GM19238 (cell line): ENCODE data around the gene PIEZO1.
A peak's percentile ranks its signal among the peaks of the same experiment; 100 is the strongest.

Source experiments
- DNase-seq: peaks from one replicate; pipeline ENCODE4 v3.0.0; 2011; ENCODE audit warnings: low spot score; ENCODE audit not compliant: insufficient read length

The PIEZO1 gene

DNA sequence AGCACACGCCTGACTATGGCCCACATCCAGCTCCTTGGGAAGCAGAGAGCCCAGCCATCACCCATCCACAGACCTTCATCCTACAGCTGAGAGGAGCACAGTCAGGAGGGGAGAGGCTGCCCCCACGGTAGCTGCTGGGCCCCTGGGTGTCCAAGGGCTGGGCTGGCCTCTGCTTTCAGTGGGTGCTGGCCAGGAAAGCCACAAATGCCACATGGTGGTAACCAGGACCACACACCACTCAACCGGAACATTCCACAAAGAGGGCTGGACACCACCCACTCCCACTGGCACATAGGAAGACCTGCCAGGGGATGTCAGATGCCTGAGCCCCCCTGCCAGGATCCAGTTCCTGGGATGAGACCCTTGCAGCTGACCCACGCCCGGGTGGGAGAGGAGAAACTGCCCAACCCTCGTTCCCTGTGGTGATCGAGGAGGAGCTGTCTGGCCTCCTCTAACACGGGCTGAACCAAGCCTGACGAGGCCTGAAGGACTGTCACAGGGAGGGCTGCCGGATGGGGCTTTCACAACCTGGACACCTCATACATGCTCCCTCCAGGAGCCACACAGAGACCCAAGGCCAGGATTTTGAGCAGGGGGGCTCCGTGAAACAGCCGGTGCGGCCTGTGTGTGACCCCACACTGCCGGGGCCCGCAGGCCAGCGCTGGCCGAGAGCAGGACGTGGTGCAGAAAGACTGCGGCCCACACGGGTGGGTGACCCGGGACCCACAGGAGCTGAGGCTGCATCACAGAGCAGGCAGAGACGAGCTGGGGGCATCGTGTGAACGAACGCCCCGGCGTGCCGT is 30.7 kb downstream of the PIEZO1 start:
- DNase-seq = no peak

DNA sequence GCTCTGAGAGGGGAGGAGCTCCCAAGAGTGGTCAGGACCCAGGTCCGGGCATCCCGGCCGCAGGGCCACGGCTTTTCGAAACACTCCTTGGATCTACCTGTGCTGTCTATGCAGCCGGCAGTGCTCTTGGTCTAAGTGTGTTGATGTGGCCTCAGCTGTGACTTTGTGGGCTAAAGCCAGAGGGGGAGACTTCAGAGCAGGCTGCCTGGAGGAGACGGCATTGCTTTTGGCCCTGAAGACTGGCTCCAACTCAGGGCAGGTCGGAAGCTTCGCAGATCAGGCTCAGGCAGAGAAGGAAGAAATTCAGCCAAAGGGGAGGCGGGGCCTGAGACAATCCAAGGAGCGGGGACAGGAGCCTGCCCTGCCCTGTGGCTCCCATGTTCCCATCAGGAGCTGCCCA is 31.4 kb downstream of the PIEZO1 start:
- no peak for DNase-seq

DNA sequence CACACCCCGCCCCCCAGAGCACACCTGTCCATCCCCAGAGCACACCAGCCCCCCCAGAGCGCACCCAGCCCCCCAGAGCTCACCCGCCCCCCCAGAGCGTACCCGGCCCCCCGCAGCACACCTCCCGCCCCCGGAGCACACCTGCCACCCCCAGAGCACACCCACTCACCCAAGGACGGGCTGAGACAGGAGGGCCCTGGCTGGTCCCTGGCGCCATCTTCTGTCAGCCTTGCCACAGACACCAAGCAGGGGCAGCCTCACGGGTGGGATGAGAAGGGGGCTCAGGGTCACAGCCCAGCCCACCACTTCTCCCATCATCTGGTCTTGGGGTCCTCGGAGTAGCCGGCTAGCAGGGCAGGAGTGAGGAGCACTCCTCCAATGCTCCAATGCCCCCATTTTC is 31.8 kb downstream of the PIEZO1 start:
- DNase-seq = no peak

DNA sequence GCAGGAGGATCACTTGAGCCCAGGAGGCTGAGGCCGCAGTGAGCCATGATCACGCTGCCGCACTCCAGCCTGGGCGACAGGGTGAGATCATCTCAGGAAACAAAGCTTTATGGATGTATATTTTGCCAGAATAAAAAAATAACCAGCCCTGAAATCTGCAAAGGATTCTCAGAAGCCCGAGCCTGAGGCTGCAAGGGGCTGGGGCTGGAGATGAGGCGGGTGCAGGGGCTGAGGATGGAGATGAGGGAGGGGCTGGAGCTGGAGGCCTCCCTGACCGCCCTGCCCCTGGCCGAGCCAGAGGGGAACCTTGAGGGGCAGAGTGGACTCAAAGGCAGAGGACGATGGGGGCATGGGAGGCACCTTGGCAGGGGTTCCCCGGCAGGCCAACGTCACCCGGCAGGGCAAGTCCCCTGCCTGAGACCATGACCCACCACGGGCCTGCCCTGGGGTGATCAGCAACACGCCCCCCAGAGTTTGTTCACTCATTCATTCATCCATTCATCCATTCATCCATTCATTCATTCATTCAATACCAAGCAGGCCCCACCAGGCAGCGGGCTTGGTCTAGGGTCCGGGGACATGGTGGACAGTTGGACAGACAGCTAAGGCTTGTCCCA is 32.5 kb downstream of the PIEZO1 start:
- DNase-seq = no peak

DNA sequence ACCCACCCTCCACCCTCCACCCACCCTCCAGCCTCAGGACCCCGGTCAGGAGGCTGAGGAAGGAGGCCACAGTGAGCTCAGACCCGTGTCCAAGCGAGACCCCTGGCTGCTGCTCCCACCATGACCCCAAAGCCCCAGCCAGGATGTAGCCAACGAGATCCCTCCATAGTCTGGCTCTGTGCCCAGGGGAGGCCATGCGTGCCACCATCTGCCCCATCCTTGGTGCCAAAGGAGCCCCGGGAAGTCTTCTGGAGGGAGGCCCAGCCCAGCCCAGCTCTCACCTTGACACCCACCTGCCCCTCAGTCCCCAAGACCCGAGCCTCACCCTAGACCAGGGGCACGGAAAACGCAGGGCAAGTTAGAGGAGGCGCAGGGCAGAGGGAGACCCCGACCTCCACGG is 34.2 kb downstream of the PIEZO1 start:
- no peak for DNase-seq

DNA sequence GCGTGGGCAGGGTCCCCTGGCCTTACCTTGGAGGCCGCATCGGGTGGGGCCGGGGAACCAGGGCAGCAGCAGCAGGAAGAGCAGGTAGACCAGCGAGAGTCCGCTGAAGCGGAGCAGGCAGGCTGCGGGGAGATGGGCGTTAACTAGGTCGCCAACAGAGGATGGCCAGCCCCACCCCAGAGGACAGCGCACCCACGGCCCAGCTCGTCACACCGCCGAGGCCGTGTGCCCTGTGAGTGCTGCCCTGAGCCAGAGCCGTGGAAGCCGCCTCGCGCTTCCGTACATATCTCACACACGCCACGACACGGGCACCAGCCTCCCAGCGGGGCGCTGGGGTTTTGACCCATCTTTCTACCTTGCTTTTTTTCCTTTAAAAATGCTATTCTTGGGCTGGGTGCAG is 35.7 kb downstream of the PIEZO1 start:
- DNase-seq = no peak

DNA sequence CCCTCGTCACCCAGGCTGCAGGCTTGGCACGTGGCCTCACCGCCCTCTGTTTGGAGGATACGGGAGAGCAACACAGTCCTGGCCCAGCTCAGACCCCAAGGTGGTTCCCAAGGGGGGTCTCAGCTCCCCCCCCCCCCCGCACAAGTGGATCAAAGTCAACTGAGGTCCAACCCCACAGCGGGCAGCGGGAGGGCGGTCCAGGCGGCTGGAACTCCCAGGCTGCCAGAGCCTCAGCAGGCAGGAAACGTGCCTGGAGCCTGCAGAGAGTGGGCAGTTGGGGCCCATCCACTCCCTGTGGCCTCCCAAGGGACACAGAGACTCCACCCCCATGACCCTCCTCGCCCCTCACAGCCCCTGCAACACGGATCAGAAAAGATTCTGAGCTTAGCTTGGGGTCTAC is 36.7 kb downstream of the PIEZO1 start:
- DNase-seq = no peak

DNA sequence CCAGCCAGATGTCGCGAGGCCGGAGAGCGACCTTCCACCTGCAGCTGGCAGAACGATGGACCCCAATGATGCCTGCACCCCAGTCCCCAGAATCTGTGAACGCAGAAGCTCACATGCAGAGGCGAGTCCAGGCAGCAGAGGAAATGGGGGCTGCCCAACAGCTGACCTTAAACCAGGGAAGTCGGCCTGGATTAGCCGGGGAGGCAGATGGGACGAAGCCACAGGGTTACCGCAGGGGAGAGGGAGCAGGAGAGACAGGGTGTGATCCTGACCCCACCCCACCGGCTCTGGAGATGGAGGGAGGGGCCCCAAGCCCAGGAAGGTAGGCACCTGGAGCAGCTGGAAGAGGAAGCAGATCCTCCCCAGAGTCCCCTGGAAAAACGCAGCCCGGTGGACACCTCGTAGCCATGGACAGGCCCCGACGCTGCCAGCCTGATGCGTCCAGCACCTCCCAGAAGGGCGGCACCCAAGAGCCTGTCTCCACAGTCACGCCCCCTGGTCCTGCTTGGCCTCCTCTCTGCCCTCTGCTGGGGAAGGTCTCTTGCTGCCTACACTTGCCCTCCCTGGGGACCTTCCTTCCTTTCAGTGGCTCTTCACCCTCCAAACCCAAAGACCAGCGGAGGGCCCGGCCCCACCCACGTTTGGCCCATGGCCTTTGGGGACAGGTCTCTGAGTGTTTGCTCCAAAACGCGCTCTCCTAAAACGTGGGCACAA is 37.3 kb downstream of the PIEZO1 start:
- peak; percentile 50 for DNase-seq

DNA sequence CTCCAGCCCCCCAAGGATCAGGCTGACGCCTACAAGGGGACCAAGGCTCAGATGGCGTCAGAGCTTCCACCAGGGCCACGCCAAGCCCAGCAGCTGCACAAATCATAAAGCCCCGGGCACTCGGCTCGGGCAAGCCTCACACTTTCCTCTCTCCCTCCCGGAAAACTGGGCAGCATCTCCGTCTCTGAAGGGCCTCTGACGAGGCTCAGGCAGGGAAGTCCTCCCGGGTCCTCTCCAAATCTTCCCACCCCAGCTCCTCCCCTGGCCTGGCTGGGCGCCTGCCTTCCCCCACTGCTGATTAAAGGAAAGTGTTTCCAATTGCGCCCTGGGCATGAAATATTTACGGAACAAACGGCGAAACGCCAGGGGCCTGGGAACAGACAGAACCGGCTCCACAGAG is 38.5 kb downstream of the PIEZO1 start:
- no peak for DNase-seq

DNA sequence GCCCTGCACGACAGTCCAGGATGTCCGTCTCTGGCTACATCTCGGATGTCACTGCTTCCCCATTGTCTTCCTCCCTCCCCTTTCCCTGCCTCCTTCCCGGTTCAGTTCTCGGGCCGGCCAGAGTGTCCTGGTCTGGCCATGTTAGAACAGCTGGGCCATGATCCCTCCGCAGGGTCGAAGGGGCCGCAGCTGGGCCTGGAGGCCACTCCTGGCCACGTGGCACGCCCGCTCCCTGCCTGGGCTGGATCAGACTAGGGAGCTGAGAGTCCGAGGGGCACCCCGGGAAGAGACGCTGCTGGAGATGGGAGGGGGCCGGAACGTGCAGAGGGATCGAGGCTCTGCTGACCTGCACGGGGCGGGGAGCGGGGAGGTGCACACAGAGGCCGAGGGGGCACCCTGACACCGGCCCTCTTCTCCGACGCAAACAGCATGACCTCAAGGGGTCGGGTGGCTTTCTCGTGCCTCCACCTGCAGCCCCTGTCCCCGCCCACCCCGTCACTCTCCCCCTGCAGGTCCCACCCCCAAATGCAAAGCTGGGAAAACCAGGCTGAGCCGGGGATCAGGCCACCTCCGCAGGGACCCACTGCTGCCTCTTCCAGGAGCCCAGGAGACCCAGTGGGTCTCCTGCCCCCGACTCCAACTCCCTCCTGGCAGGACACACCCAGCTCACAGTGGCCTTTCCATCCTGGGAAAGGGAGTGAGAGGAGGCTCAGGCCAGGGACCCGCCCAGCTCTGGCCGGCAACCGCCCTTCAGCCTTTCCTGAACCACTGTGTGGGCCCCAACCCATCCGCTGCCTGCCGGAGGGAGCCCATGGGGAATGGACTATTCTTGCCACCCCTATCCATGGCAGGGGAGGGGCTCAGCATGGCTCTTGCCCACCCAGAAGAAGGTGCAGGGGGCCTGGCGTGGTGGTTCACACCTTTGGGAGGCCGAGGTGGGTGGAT is 40.2 kb downstream of the PIEZO1 start:
- no peak for DNase-seq

DNA sequence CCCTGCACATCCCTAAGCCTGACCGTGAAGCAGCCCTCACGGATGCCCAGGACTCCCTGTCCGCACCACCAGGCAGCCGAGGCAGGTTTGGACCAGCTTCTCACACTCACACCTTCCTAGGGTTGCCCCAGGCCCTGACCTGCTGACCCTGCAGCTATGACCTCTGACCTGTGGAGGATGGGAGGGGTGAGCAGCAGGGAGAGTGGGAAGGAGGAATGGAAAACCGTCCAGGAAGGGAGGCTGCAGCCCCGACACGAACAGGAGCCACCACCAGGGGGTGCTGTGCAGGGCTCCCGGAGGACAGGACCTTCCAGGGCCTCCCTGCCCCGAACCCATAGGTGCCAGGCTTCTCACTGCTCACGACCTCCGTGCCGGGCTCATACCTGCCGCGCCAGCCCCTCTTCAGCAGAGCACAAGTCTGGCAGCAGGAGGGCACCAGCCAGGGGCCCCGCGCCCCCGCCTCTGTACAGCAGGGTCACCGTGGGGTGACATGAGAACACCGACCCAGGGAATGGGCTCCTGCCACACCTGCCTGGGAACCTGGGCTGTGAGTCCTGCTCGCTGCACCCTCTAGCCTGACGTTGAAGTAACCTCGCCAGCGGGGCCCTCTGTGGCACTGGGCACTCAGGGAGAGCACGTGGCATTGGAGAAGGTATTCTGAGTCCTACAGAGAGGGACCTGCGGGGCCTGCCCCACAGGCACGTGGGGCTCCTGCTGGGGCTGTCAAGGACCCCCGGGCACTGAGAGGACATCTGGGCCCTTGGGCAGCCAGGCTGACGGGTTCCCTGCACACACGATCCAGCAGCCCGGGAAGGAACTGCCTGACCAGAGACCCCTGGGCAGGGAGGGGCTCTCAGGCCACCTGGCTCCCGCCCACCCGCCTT is 41.1 kb downstream of the PIEZO1 start:
- DNase-seq = peak; percentile 80

DNA sequence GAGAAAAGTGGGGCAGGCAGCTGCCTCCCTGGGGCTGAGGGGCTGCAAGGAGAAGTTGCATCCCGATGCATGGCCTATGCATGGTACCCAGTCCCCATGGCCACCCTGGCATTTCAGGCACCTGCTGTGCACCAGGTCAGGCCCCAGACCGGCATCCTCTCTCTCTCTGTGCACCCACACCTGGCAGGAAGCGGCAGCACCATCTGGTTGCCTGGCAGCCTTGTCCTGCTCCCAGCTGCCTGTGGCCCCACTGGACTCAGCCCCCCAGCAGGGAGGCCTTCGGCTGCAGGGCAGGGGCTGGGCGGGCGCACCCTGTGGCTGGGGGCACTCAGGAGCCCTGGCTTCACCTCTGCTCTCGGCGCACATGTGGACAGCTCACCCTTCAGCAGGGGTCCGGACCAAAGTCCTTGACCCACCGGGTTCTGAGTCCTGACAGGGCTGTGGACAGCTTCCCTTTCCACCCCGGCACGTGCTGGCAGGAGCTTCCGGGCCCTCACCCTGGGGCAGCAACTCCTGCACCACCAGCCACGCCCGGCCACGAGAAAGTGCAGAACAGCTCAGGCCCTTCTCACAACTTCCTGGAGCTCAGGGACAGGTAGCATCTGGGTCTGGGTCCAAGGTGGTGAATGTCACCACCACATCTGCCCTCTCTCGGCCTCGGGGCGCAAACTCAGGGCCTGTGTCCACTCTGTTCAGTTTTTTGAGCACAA is 42.0 kb downstream of the PIEZO1 start:
- no peak for DNase-seq

DNA sequence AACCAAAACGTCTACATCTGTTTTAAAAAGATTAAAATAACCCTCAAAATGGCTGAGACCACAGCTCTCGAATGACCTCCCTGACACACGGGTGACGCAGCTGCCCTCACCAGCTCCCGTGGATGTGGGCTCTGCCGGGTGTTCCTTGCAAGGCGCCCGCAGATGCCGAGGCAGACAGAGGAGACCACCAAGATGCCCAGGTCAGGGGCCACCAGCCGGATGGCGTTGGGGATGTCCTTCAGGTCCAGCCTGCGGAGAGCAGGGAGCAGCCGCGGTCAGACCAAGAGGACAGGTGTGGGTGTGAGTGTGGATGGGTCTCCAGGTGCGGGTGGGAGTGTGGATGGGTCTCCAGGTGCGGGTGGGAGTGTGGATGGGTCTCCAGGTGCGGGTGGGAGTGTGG is 43.7 kb downstream of the PIEZO1 start:
- no peak for DNase-seq

DNA sequence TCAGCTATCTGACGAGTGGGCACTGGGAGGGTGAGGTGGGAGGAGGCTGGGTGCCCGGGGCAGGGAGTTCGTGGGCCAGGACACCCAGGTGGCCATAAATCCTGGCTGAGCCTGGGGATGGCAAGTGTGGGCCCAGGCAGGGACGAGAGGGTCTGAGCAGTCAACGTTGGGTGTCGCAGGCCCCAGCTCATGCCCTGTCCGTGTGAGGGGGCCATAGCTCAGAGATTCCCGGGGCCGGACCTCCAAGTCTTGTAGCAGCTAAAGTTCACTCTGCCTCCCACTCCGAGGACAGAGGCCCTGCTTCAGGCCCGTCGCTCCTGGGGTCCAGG is 44.3 kb downstream of the PIEZO1 start:
- DNase-seq = no peak

DNA sequence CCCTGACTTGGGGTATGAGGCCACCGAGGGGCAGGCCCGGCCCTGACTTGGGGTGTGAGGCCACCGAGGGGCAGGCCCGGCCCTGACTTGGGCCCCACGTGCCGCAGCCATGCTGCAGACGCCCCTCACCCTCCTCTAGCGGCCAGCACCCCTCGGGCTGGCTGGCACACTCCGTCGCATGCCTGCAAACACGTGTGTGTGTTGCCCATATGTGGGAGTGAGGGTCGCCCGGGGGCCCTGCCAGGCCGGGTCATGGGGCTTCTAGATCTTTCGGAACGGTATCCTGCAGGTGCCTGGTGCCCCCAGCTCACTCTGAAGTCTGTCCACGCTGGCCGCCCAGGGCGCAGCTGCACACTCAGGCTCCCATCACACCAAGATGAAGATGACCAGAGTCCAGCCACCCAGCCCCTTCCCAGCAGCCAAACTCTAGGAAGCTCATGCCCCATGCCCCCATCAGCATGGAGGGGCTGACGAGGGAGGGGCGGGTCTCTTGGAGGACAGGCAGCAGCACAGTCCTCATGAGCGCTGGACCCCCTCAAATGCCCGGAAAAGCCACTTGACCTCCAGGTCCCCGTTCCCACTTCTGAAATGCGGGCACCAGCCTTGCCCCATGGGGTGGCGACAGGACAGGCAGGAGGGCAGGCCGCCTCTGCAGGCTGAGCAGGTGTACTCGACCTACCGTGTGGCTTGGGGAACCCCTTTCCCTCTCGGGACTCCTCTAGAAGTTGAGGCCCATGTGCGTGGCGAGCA is 44.9 kb downstream of the PIEZO1 start:
- DNase-seq = no peak

DNA sequence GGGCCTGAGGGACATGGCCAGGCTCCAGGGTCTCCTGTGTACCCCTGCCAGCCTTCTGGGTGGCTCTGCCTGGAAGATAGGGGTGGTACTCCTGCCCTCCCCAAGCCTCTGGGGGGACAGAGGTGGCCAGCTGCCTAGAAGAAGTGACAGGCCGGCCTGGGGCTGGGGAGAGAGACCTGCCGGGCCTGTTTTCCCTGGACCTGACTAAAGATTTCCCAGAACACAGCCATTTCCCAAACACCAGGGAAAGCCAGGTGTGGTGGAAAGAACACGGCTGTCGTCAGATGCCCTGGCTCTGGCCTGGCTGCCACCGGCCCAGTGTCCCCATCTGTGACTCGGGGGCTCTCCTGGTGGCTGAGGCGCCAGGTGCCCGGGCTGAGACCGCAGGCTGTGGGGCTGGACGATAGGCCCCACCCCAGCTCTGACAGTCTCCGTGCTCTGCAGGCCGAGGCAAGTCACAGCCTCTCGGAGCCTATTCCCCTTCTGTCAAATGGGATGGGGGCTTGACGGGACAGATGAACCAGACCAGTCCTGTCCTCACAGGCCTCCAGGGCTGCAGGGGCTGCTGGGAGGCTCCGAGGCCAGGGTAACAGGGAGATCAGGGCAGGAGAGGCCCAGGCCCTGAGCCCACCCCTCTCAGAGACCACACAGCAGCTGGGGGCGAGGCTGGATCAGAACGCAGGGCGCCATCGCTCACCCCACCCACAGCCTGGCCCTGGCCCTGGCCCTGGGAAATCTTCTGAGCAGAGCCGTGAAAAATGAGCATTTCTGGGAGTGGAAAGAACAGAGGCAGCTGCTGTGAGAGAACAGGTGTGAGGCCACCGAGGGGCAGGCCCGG is 45.7 kb downstream of the PIEZO1 start:
- DNase-seq = no peak

DNA sequence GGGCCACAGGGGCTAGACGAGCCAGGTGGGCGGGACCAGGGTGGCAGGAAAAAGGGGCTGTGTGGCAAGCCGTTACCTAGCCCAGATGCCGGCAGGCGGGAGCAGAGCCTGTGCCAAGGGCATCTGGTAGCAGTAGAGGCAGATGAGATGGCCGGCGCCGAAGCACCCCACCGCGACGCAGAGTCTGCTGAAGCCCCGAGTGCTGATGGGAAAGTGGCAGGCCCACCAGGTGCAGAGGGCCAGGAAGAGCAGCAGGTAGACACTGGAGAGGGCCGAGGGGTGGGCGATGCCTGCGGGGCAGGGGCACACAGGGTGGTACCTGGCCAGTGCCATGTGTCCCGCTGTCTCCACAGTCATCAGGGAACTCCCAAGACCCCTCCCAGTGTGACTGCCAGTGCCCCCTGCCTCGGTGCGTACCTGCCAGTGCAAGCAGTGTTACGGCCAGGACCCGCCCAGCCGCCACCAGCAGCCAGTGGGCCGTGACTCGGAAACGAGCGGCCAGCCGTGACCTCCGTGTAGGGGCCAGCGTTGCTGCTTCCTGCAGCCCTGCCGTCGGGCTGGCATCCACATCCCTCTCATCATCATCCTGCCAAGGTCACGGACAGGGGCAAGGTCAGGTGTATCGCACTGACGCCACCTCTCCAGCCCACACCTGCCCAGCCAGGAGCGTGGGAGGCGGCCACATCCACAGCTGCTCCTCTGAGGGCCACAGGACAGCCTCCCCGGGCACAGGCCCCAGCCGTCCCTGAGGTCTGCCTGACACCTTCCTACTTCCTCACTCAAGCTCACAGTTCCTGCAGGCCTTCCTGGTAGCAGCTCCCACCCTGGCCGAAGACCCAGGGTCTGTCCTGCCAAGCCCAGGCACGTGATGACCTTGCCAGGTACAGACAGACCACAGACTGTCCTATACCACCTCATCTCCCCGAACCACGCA is 46.6 kb downstream of the PIEZO1 start:
- no peak for DNase-seq
